Muscle of leg (tissue), 11 donors: ENCODE results near the gene COL15A1. TPM values are rescaled to one million over a fixed set of nuclear protein-coding genes. Genes with fewer than 3 reads are reported as not detected.

Experiments
- DNase-seq: peaks from one replicate; pipeline ENCODE4 v3.0.0; 2013
- H3K27ac ChIP-seq: one replicate; pipeline ENCODE4 v1.5.1; 2013; ENCODE audit warnings: mild to moderate bottlenecking, low read length, control low read depth
- H3K27me3 ChIP-seq: one replicate; pipeline ENCODE4 v1.6.1; 2013; ENCODE audit warnings: low read length; ENCODE audit not compliant: control insufficient read depth, insufficient read depth
- H3K36me3 ChIP-seq: one replicate; pipeline ENCODE4 v1.6.1; 2013; ENCODE audit warnings: low read length; ENCODE audit not compliant: control insufficient read depth, insufficient read depth
- H3K4me1 ChIP-seq: one replicate; pipeline ENCODE4 v1.6.1; 2013; ENCODE audit warnings: low read length; ENCODE audit not compliant: control insufficient read depth, insufficient read depth
- H3K4me3 ChIP-seq: one replicate; pipeline ENCODE4 v1.5.1; 2013; ENCODE audit warnings: low read length, control low read depth
- H3K9me3 ChIP-seq: replicated peaks from 2 replicates; pipeline ENCODE4 v1.6.1; 2013; ENCODE audit warnings: low read depth, low read length; ENCODE audit not compliant: control insufficient read depth
- WGBS: methylation state at CpG from one replicate; pipeline ENCODE4 v1.1.5; 2013; ENCODE audit warnings: missing lambda C conversion rate; ENCODE audit not compliant: insufficient coverage; 5-methylcytosine and 5-hydroxymethylcytosine counted together
- polyA plus RNA-seq, 8 donors: library from polyadenylated mRNA; unstranded; fragments of 120-200 nt; gene quantifications; one replicate each; pipeline versions ENCODE4 v1.2.1 to v1.2.3, GENCODE V29; 2013; ENCODE audit warnings: inconsistent platforms in 1 of 8, low replicate concordance in 1 of 8; ENCODE audit not compliant: insufficient read length in 8 of 8, insufficient read depth in 1 of 8
- total RNA-seq: library from RNA; stranded (reverse); fragments of 120-200 nt; gene quantifications from one replicate; pipeline ENCODE4 v1.2.4, GENCODE V29; 2013

Gene COL15A1
- total and polyA plus RNA-seq, 9 donors = 169 to 259 (median 197) TPM

- H3K27me3 ChIP-seq = no peaks in the 10 kb centered on the region
- no peak overlapping the region for H3K4me3 ChIP-seq
- H3K4me1 ChIP-seq = no peaks in the 10 kb centered on the region
- no CpG with 5 or more reads among the region's 5 CpGs for WGBS
- peaks cover 69% of the 10 kb centered on the region for H3K36me3 ChIP-seq
- peak; percentile 55 for DNase-seq
- no peak overlapping the region for H3K27ac ChIP-seq
- no peaks in the 10 kb centered on the region for H3K9me3 ChIP-seq
Observed at GRCh38 chr9:99056886-99057664, 113.4 kb downstream of the COL15A1 start.

GRCh38 chr9:99057665-99058625 lies 114.2 kb downstream of the COL15A1 start:
- Histone ChIP-seq H3K9me3 (no peaks in the 10 kb centered on the region), H3K4me3 (no peak overlapping the region), H3K4me1 (no peaks in the 10 kb centered on the region), H3K27ac (peak overlapping the region; percentile 33), H3K36me3 (peaks cover 66% of the 10 kb centered on the region), H3K27me3 (no peaks in the 10 kb centered on the region)
- DNase-seq = peak; percentile 77
- WGBS = 90% methylated on average over 3 of the region's 7 CpGs

- DNase-seq = peak; percentile 81
- H3K4me1 ChIP-seq = no peaks in the 10 kb centered on the region
- 57% methylated on average over 2 of the region's 8 CpGs for WGBS
- no peaks in the 10 kb centered on the region for H3K27me3 ChIP-seq
- H3K4me3 ChIP-seq = no peak overlapping the region
- H3K27ac ChIP-seq = peak overlapping the region; percentile 45
- no peaks in the 10 kb centered on the region for H3K9me3 ChIP-seq
- peaks cover 65% of the 10 kb centered on the region for H3K36me3 ChIP-seq
Observed at GRCh38 chr9:99058964-99059921, 115.5 kb downstream of the COL15A1 start.

GRCh38 chr9:99060621-99061020 lies 116.9 kb downstream of the COL15A1 start:
- peaks cover 63% of the 10 kb centered on the region for H3K36me3 ChIP-seq
- no peaks in the 10 kb centered on the region for H3K27me3 ChIP-seq
- no peak overlapping the region for H3K27ac ChIP-seq
- H3K9me3 ChIP-seq = no peaks in the 10 kb centered on the region
- H3K4me3 ChIP-seq = no peak overlapping the region
- H3K4me1 ChIP-seq = no peaks in the 10 kb centered on the region
- WGBS = 100% methylated on average over 1 of the region's 2 CpGs
- DNase-seq = no peak

GRCh38 chr9:99062549-99062948 lies 118.8 kb downstream of the COL15A1 start:
- WGBS = no CpG with 5 or more reads among the region's 1 CpG
- no peak overlapping the region for H3K4me3 ChIP-seq
- peaks cover 61% of the 10 kb centered on the region for H3K36me3 ChIP-seq
- DNase-seq = no peak
- H3K27me3 ChIP-seq = no peaks in the 10 kb centered on the region
- no peak overlapping the region for H3K27ac ChIP-seq
- H3K4me1 ChIP-seq = no peaks in the 10 kb centered on the region
- no peaks in the 10 kb centered on the region for H3K9me3 ChIP-seq

GRCh38 chr9:99063522-99063921 lies 119.8 kb downstream of the COL15A1 start:
- H3K27me3 ChIP-seq = no peaks in the 10 kb centered on the region
- no peaks in the 10 kb centered on the region for H3K9me3 ChIP-seq
- no peak overlapping the region for H3K27ac ChIP-seq
- H3K4me1 ChIP-seq = no peaks in the 10 kb centered on the region
- WGBS = 89% methylated on average over 1 of the region's 1 CpG
- no peak overlapping the region for H3K4me3 ChIP-seq
- H3K36me3 ChIP-seq = peaks cover 57% of the 10 kb centered on the region
- DNase-seq = no peak

GRCh38 chr9:99066571-99066970 lies 122.9 kb downstream of the COL15A1 start:
- no peaks in the 10 kb centered on the region for H3K27me3 ChIP-seq
- no peak overlapping the region for H3K4me3 ChIP-seq
- no peak for DNase-seq
- H3K27ac ChIP-seq = no peak overlapping the region
- peaks cover 64% of the 10 kb centered on the region for H3K36me3 ChIP-seq
- H3K4me1 ChIP-seq = peaks cover 2% of the 10 kb centered on the region
- H3K9me3 ChIP-seq = no peaks in the 10 kb centered on the region
- 57% methylated on average over 1 of the region's 3 CpGs for WGBS

GRCh38 chr9:99069075-99069474 lies 125.4 kb downstream of the COL15A1 start:
- H3K27me3 ChIP-seq = no peaks in the 10 kb centered on the region
- H3K4me1 ChIP-seq = peaks cover 5% of the 10 kb centered on the region
- H3K27ac ChIP-seq = peak overlapping the region; percentile 13
- peaks cover 54% of the 10 kb centered on the region for H3K36me3 ChIP-seq
- no peak overlapping the region for H3K4me3 ChIP-seq
- no peak for DNase-seq
- H3K9me3 ChIP-seq = no peaks in the 10 kb centered on the region
- no CpG with 5 or more reads among the region's 1 CpG for WGBS

GRCh38 chr9:99069546-99069945 lies 125.8 kb downstream of the COL15A1 start:
- no peak overlapping the region for H3K4me3 ChIP-seq
- peaks cover 5% of the 10 kb centered on the region for H3K4me1 ChIP-seq
- no peaks in the 10 kb centered on the region for H3K9me3 ChIP-seq
- no peaks in the 10 kb centered on the region for H3K27me3 ChIP-seq
- no peak for DNase-seq
- WGBS = 93% methylated on average over 10 of the region's 12 CpGs
- H3K27ac ChIP-seq = peak overlapping the region; percentile 13
- H3K36me3 ChIP-seq = peaks cover 49% of the 10 kb centered on the region
